PC-9 (cell line): ENCODE results near the gene APC. TPM values are rescaled to one million over a fixed set of nuclear protein-coding genes. Genes with fewer than 3 reads are reported as not detected.

ENCODE experiments used
- BruUV-seq: library from RNA; stranded (reverse); fragments of 400-500 nt; replicated peaks from 2 replicates; lab custom pipeline; 2021; lab: Mats Ljungman, UMichigan
- CTCF ChIA-PET: fragments of 300-600 bp; sonication (Branson Sonifier 250); formaldehyde crosslinking; loops from one replicate; lab custom pipeline; 2022; ENCODE audit warnings: antibody characterized with exemption; lab: Charles Lee
- POLR2A ChIA-PET: fragments of 300-600 bp; sonication (Branson Sonifier 250); formaldehyde crosslinking; loops from one replicate; lab custom pipeline; 2022; ENCODE audit warnings: antibody characterized with exemption; ENCODE audit not compliant: unreplicated experiment; lab: Charles Lee
- DNase-seq, 2 experiments: peaks; one replicate each; pipeline versions ENCODE4 v3.0.0 to v3.0.0-alpha.2; 2015 to 2022; ENCODE audit warnings: mixed read lengths in 1 of 2
- H2AFZ ChIP-seq: fragments of 200-600 bp; sonication (generic); 2 replicates; pipeline ENCODE4 v1.8.1; 2017; ENCODE audit warnings: antibody characterized with exemption
- H3F3A ChIP-seq: fragments of 200-600 bp; sonication (generic); 2 replicates; pipeline ENCODE4 v1.8.1; 2017; ENCODE audit warnings: antibody characterized with exemption, mild to moderate bottlenecking, low read depth; ENCODE audit not compliant: insufficient read depth
- H3K27ac ChIP-seq: fragments of 200-600 bp; sonication (generic); 2 replicates; pipeline ENCODE4 v1.6.1; 2016; ENCODE audit warnings: mixed run types
- H3K27me3 ChIP-seq: fragments of 200-600 bp; sonication (generic); 2 replicates; pipeline ENCODE4 v1.6.1; 2016; ENCODE audit warnings: low read depth, mixed run types; ENCODE audit not compliant: insufficient read depth
- H3K36me3 ChIP-seq: fragments of 200-600 bp; sonication (generic); 2 replicates; pipeline ENCODE4 v1.6.1; 2016; ENCODE audit warnings: low read depth, mixed run types
- H3K4me1 ChIP-seq: fragments of 200-600 bp; sonication (generic); replicated peaks from 2 replicates; pipeline ENCODE4 v1.6.1; 2016; ENCODE audit warnings: mixed run types; ENCODE audit not compliant: insufficient read depth
- H3K4me2 ChIP-seq: fragments of 200-600 bp; sonication (generic); 2 replicates; pipeline ENCODE4 v1.6.1; 2017; ENCODE audit warnings: mixed run types
- H3K4me3 ChIP-seq: fragments of 200-600 bp; sonication (generic); 2 replicates; pipeline ENCODE4 v1.6.1; 2016; ENCODE audit warnings: mixed run types
- H3K79me2 ChIP-seq: fragments of 200-600 bp; sonication (generic); 2 replicates; pipeline ENCODE4 v1.6.1; 2017; ENCODE audit warnings: low read depth, mixed run types
- H3K9me2 ChIP-seq: fragments of 200-600 bp; sonication (generic); 2 replicates; pipeline ENCODE4 v1.8.1; 2017; ENCODE audit warnings: mild to moderate bottlenecking; ENCODE audit not compliant: insufficient read depth
- H3K9me3 ChIP-seq: fragments of 200-600 bp; sonication (generic); 2 replicates; pipeline ENCODE4 v1.8.1; 2016; ENCODE audit warnings: low read depth; ENCODE audit not compliant: insufficient read depth
- H4K20me1 ChIP-seq: fragments of 200-600 bp; sonication (generic); 2 replicates; pipeline ENCODE4 v1.8.1; 2017; ENCODE audit not compliant: insufficient read depth
- CTCF ChIP-seq: fragments of 200-600 bp; sonication (generic); conservative IDR thresholded peaks from 2 replicates; pipeline ENCODE4 v1.6.1; 2017; ENCODE audit warnings: mixed run types, antibody characterized with exemption, mild to moderate bottlenecking, moderate library complexity
- EZH2 ChIP-seq: fragments of 200-600 bp; sonication (generic); IDR thresholded peaks from 2 replicates; pipeline ENCODE4 v1.8.0; 2017; ENCODE audit warnings: antibody characterized with exemption, low read depth
- intact Hi-C: fragments of 100-400 bp; cut with micrococcal nuclease; formaldehyde crosslinking; loops from one replicate; pipeline ENCODE4 v1.10.0; 2022; ENCODE audit not compliant: unreplicated experiment
- total RNA-seq: library from RNA; stranded (reverse); gene quantifications from 2 replicates; pipeline ENCODE4 v1.2.3, GENCODE V29; 2021

APC gene
- total RNA-seq, 1 experiment from 2014 or later, result 23.5 TPM

- Histone ChIP-seq H3K27me3 (no peaks in the 10 kb centered on the region), H3K36me3 (no peaks in the 10 kb centered on the region), H3K4me1 (no peaks in the 10 kb centered on the region), H3K79me2 (peaks cover 16% of the 10 kb centered on the region; the same call in 1 of the 2 replicates), H3F3A (no peaks in the 10 kb centered on the region), H3K4me3 (no peak overlapping the region), H3K9me3 (no peaks in the 10 kb centered on the region), H3K4me2 (no peak overlapping the region), H3K9me2 (no peaks in the 10 kb centered on the region), H4K20me1 (no peaks in the 10 kb centered on the region), H3K27ac (no peak overlapping the region), H2AFZ (no peak overlapping the region)
- CTCF ChIA-PET, result no interaction called here
- POLR2A ChIA-PET, result no interaction called here
- no peak for DNase-seq
- intact Hi-C loops, result no loop called here
- BruUV-seq, result no TSS peak
- no peak for TF ChIP-seq CTCF
- TF ChIP-seq EZH2, result no peak
These were observed 17.1 kb upstream of the APC start for GRCh38 chr5:112720576-112720975.

DNA sequence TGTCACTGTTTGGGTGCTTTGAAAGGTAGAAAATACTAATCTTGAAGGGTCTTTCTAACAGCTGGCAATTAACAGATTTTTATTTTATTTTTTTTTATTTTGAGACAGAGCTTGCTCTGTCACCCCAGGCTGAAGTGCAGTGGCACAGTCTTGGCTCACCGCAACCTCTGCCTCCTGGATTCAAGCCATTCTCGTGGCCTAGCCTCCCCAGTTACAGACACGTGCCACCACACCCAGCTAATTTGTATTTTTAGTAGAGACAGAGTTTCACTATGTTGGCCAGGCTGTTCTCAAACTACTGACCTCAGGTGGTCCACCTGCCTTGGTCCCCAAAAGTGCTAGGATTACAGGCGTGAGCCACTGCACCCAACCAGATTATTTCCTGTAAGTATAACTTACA lies 12.8 kb upstream of the APC start:
- no peak for DNase-seq
- no peaks in the 10 kb centered on the region for H3F3A ChIP-seq

DNA sequence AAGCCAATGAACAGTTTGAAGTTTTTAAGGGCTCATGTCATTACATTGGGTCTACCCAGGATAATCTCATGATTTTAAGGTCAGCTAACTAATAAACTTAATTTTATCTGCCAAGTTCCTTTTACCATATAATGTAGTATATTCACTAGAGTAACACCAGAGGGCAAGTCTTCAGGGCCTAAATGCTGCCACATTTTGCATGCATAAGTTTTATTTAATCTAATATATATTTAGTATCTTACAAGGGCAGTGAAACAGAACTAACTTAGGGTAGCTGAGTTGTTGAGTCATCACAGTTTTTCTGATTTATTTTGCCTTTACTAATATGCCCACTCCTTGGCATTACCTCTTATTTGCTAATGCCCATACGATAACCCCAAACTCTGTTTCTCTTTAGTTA lies 8.1 kb upstream of the APC start:
- Histone ChIP-seq H3K9me3 (no peaks in the 10 kb centered on the region), H3K9me2 (no peaks in the 10 kb centered on the region), H3K4me3 (no peak overlapping the region), H3K27ac (no peak overlapping the region), H3K4me1 (no peaks in the 10 kb centered on the region), H4K20me1 (no peaks in the 10 kb centered on the region), H2AFZ (no peak overlapping the region), H3F3A (no peaks in the 10 kb centered on the region; the same call in 1 of the 2 replicates), H3K4me2 (no peak overlapping the region), H3K27me3 (no peaks in the 10 kb centered on the region), H3K79me2 (no peaks in the 10 kb centered on the region), H3K36me3 (no peaks in the 10 kb centered on the region)
- no peak for DNase-seq
- TF ChIP-seq CTCF (no peak), EZH2 (no peak)
- intact Hi-C loops, result no loop called here
- ChIA-PET POLR2A (no interaction called here), CTCF (no interaction called here)
- BruUV-seq, result no TSS peak

More for the DNA sequence above, 12.8 kb upstream of the APC start:
- H3K79me2 ChIP-seq, result no peaks in the 10 kb centered on the region
- no peaks in the 10 kb centered on the region for H4K20me1 ChIP-seq
- no peak overlapping the region for H3K4me2 ChIP-seq
- intact Hi-C loops, result no loop called here
- no peak overlapping the region for H3K4me3 ChIP-seq
- TF ChIP-seq EZH2, result no peak
- no peak for TF ChIP-seq CTCF
- BruUV-seq, result no TSS peak
- ChIA-PET CTCF (no interaction called here), POLR2A (no interaction called here)
- no peak overlapping the region for H2AFZ ChIP-seq
- H3K9me2 ChIP-seq, result no peaks in the 10 kb centered on the region
- no peaks in the 10 kb centered on the region for H3K9me3 ChIP-seq
- H3K27ac ChIP-seq, result no peak overlapping the region
- H3K27me3 ChIP-seq, result no peaks in the 10 kb centered on the region
- no peaks in the 10 kb centered on the region for H3K36me3 ChIP-seq
- no peaks in the 10 kb centered on the region for H3K4me1 ChIP-seq
